SU-DHL-6 (cell line): ENCODE data around the gene TAGLN.

Source experiments
- H2AFZ ChIP-seq: fragments of 200-600 bp; sonication (generic); 2 replicates; pipeline ENCODE4 v1.6.1; 2014; ENCODE audit warnings: low read depth, mild to moderate bottlenecking, moderate library complexity, mixed read lengths, antibody characterized with exemption, low read length; ENCODE audit not compliant: severe bottlenecking
- H3F3A ChIP-seq: fragments of 200-600 bp; shearing (Covaris generic); 2 replicates; pipeline ENCODE4 v1.6.0; 2016; ENCODE audit warnings: antibody characterized with exemption, mild to moderate bottlenecking; ENCODE audit not compliant: insufficient read depth
- H3K27ac ChIP-seq: fragments of 200-600 bp; sonication (generic); 2 replicates; pipeline ENCODE4 v1.5.1; 2016; ENCODE audit warnings: low read depth, mild to moderate bottlenecking, low read length, moderate library complexity, mixed read lengths
- H3K27me3 ChIP-seq: fragments of 200-600 bp; sonication (generic), shearing (Covaris generic); 2 replicates; pipeline ENCODE4 v1.6.0; 2014; ENCODE audit warnings: mild to moderate bottlenecking, low read length
- H3K36me3 ChIP-seq: fragments of 200-600 bp; sonication (generic); 2 replicates; pipeline ENCODE4 v1.6.1; 2014; ENCODE audit warnings: mild to moderate bottlenecking, low read length, mixed read lengths
- H3K4me2 ChIP-seq: fragments of 300-600, 200-600 bp; shearing (Covaris generic), sonication (generic); 2 replicates; pipeline ENCODE4 v1.6.0; 2014; ENCODE audit warnings: low read length, low read depth, mild to moderate bottlenecking; ENCODE audit not compliant: poor library complexity, severe bottlenecking
- H3K4me3 ChIP-seq: fragments of 200-600 bp; sonication (generic); 2 replicates; pipeline ENCODE4 v1.5.1; 2014; ENCODE audit warnings: antibody characterized with exemption, low read length, mild to moderate bottlenecking, mixed read lengths; ENCODE audit not compliant: insufficient read depth, poor library complexity, severe bottlenecking
- H3K79me2 ChIP-seq: fragments of 200-600 bp; sonication (generic); 2 replicates; pipeline ENCODE4 v1.6.1; 2014; ENCODE audit warnings: mild to moderate bottlenecking, low read length, moderate library complexity; ENCODE audit not compliant: insufficient read depth
- H3K9ac ChIP-seq: fragments of 200-600 bp; sonication (generic); 2 replicates; pipeline ENCODE4 v1.7.0; 2014; ENCODE audit warnings: mild to moderate bottlenecking, low read length
- H3K9me2 ChIP-seq: fragments of 200-600 bp; sonication (generic); replicated peaks from 2 replicates; pipeline ENCODE4 v1.6.1; 2014; ENCODE audit warnings: low read length; ENCODE audit not compliant: insufficient read depth
- H3K9me3 ChIP-seq: fragments of 200-600 bp; sonication (generic); 2 replicates; pipeline ENCODE4 v1.6.1; 2014; ENCODE audit warnings: low read length, mixed read lengths; ENCODE audit not compliant: insufficient read depth
- H4K20me1 ChIP-seq: fragments of 200-600 bp; sonication (generic); 2 replicates; pipeline ENCODE4 v1.6.1; 2014; ENCODE audit warnings: low read depth, mild to moderate bottlenecking, antibody characterized with exemption, low read length, moderate library complexity, mixed read lengths
- EZH2phosphoT487 ChIP-seq: fragments of 200-600 bp; sonication (generic), shearing (Covaris generic); conservative IDR thresholded peaks from 2 replicates; pipeline ENCODE4 v1.6.1; 2018; ENCODE audit warnings: mild to moderate bottlenecking, antibody characterized with exemption, low read length, moderate library complexity, mixed read lengths
- TF ChIP-seq, protein P1 (sequence below): fragments of 200-600 bp; sonication (generic); IDR thresholded peaks from one replicate; pipeline ENCODE4 v1.5.1; 2017; ENCODE audit warnings: antibody characterized with exemption, mild to moderate bottlenecking, low read length, moderate library complexity; ENCODE audit not compliant: insufficient read depth, poor library complexity, severe bottlenecking

Gene TAGLN

DNA sequence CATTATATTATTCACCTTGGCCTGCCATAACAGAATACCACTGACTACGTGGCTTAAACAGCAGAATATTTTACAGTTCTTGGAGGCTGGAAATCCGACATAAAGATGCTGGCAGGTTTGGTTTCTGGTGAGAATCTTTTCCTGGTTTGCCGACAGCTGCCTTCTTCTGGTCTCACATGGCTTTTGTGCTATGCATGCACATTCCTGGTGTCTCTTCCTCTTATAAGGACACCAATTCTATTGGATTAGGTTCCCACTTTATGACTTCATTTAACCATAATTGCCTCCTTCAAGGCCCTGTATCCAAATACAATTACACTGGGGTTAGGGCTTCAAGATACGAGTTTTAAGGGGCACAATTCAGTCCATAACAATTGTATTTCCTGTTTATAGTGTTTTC, 50.4 kb downstream of the TAGLN start:
- no peak overlapping the region for H2AFZ ChIP-seq
- H3F3A ChIP-seq: no peaks in the 10 kb centered on the region
- no peak overlapping the region for H3K27ac ChIP-seq
- no peaks in the 10 kb centered on the region for H3K27me3 ChIP-seq
- H4K20me1 ChIP-seq: no peaks in the 10 kb centered on the region
- no peak overlapping the region for H3K9ac ChIP-seq
- H3K9me2 ChIP-seq: no peaks in the 10 kb centered on the region
- no peaks in the 10 kb centered on the region for H3K9me3 ChIP-seq
- H3K4me3 ChIP-seq: no peak overlapping the region
- TF ChIP-seq, protein P1, sequence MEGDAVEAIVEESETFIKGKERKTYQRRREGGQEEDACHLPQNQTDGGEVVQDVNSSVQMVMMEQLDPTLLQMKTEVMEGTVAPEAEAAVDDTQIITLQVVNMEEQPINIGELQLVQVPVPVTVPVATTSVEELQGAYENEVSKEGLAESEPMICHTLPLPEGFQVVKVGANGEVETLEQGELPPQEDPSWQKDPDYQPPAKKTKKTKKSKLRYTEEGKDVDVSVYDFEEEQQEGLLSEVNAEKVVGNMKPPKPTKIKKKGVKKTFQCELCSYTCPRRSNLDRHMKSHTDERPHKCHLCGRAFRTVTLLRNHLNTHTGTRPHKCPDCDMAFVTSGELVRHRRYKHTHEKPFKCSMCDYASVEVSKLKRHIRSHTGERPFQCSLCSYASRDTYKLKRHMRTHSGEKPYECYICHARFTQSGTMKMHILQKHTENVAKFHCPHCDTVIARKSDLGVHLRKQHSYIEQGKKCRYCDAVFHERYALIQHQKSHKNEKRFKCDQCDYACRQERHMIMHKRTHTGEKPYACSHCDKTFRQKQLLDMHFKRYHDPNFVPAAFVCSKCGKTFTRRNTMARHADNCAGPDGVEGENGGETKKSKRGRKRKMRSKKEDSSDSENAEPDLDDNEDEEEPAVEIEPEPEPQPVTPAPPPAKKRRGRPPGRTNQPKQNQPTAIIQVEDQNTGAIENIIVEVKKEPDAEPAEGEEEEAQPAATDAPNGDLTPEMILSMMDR: no peak
- no peak for TF ChIP-seq EZH2phosphoT487
- no peaks in the 10 kb centered on the region for H3K79me2 ChIP-seq
- no peak overlapping the region for H3K4me2 ChIP-seq
- peaks cover 6% of the 10 kb centered on the region; the same call in 1 of the 2 replicates for H3K36me3 ChIP-seq

DNA sequence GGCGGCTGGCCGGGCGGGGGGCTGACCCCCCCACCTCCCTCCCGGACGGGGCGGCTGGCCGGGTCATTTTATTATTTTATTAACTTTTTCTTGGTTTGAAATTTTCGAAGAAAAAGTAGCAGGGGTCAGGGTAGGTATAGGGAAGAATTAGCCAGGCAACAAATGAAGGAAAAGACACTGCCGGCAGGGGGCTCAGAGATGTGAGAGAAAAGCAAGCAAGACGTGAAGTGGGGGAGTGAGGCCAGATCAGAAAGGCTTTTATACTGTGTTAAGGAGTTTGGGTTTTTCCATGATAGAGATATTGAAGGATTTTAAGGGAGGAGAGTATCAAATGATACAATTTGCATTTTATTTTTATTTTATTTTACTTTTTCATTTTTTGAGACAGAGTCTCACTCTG, 52.3 kb downstream of the TAGLN start:
- no peaks in the 10 kb centered on the region for H3F3A ChIP-seq

GRCh38 chr11:117255966-117256365, 56.8 kb downstream of the TAGLN start:
- Histone ChIP-seq H4K20me1 (no peaks in the 10 kb centered on the region), H3F3A (no peaks in the 10 kb centered on the region), H3K9me3 (no peaks in the 10 kb centered on the region), H3K9ac (no peak overlapping the region), H3K4me2 (no peak overlapping the region), H3K27me3 (no peaks in the 10 kb centered on the region), H3K27ac (no peak overlapping the region), H3K9me2 (no peaks in the 10 kb centered on the region), H3K4me3 (no peak overlapping the region), H2AFZ (no peak overlapping the region), H3K79me2 (no peaks in the 10 kb centered on the region), H3K36me3 (no peaks in the 10 kb centered on the region)
- TF ChIP-seq EZH2phosphoT487: no peak
- TF ChIP-seq, protein P1: no peak

More for the DNA sequence above, 52.3 kb downstream of the TAGLN start:
- no peak overlapping the region for H2AFZ ChIP-seq
- no peaks in the 10 kb centered on the region for H3K27me3 ChIP-seq
- H3K9me2 ChIP-seq: no peaks in the 10 kb centered on the region
- no peak overlapping the region for H3K9ac ChIP-seq
- no peaks in the 10 kb centered on the region for H3K9me3 ChIP-seq
- no peak for TF ChIP-seq EZH2phosphoT487
- TF ChIP-seq, protein P1: no peak
- no peak overlapping the region for H3K4me3 ChIP-seq
- no peak overlapping the region for H3K4me2 ChIP-seq
- no peaks in the 10 kb centered on the region for H3K79me2 ChIP-seq
- no peaks in the 10 kb centered on the region for H4K20me1 ChIP-seq
- peaks cover 5% of the 10 kb centered on the region; the same call in 1 of the 2 replicates for H3K36me3 ChIP-seq
- no peak overlapping the region for H3K27ac ChIP-seq

DNA sequence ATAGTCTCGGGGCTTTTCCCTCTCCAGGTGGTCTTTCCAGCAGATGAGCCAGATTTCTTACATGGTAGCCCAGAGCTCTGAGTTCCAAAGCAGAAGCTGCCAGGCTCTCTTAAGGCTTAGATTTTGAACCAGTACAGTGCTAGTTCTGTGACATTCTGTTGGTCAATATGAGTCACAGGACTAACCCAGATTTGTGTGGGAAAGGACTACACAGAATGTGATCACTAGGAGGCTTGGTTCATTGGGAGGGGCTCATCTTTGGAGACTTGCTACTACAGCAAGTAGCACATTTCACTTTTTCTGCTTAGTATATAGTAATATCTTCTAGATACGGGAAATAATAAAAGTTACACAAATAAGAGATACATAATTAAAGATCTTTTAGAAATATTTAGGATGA, 57.4 kb downstream of the TAGLN start:
- Histone ChIP-seq H4K20me1 (no peaks in the 10 kb centered on the region), H3K79me2 (no peaks in the 10 kb centered on the region), H3K4me2 (no peak overlapping the region), H2AFZ (no peak overlapping the region), H3K9me3 (no peaks in the 10 kb centered on the region), H3K36me3 (no peaks in the 10 kb centered on the region), H3K9me2 (no peaks in the 10 kb centered on the region), H3K9ac (no peak overlapping the region), H3K27ac (no peak overlapping the region), H3K27me3 (no peaks in the 10 kb centered on the region), H3K4me3 (no peak overlapping the region), H3F3A (no peaks in the 10 kb centered on the region)
- no peak for TF ChIP-seq EZH2phosphoT487
- TF ChIP-seq, protein P1: no peak
